CD4-positive, alpha-beta T cell treated with Interleukin-6 for 4 hours (primary cell): ENCODE measurements around the gene ARHGEF10L.

ENCODE experiments used
- DNase-seq: peaks from one replicate; pipeline ENCODE4 v3.0.0-alpha.2; 2020; ENCODE audit warnings: mixed read lengths

ARHGEF10L gene

DNA sequence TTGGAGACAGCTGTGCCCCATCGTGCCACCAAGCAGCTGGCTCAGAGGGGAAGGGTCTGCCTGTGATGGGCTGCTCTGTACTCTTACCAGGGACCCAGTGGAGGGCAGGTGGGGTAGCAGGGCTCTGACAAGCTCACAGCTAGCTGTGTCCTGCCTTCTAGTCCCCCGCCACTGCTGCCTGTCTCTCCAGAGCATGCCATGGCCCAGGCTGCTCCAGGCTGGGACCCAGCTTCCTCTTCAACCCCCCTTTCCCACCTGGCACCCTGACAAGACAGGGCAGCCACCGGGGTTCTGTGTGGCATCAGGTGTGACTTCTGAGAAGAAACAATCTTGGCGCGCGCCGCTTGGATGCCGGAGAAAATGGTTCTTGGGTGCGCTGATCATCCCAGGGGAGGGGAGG, 123.3 kb downstream of the ARHGEF10L start:
- no peak for DNase-seq

DNA sequence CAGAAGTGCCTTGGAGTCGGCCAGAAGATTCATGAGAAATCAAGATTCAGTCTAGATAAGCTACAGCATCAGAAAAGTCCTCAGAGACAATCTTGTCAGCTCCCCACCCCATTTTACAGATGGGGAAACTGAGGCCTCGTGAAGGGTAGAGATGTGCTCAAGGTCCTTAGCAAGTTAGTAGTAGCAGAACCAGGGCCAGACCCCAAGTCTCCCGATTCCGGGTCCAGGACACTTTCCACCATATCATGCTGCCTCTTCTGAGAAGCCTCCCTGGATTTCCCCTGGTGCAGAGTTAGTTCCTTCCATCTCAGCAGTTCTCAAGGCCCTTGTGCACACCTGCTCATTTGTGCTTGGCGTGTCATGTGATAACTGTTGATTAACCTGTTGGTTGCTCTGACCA, 124.1 kb downstream of the ARHGEF10L start:
- DNase-seq = no peak

DNA sequence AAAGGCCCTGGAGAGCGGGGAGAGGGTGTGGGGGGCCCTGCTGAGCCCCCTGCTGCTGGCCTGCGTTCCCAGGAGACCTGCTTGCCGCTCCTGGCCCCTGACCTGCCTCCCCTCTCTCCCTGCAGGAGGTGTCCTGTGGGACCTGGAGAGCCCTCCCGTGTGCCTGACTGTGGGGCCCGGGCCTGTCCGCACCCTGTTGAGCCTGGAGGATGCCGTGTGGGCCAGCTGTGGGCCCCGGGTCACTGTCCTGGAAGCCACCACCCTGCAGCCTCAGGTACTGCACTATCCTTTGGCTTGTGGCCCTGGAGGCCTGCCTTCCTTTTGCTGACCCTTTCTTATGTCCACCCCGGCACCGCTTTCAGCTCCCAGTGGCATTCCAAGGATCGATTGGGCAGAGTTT, 124.8 kb downstream of the ARHGEF10L start:
- DNase-seq = no peak

DNA sequence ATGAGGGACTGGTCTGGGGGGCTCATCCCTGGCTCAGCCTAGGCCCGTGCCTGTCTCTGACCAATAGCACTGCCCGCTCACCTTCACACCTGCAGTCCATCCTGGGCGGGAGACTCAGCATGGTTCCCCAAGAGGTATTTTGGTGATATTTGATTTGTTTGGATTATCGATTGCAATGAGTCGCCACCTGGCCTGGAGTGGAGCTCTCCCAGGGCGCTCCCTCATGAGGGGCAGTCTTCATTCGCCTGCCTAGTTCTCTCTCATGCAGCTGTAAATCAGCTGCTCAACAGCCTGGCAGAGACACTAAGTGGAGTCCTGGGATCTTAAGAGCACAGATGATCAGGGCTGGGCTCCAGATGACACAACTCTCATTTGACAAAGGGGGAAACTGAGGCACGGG, 125.6 kb downstream of the ARHGEF10L start:
- DNase-seq = no peak

DNA sequence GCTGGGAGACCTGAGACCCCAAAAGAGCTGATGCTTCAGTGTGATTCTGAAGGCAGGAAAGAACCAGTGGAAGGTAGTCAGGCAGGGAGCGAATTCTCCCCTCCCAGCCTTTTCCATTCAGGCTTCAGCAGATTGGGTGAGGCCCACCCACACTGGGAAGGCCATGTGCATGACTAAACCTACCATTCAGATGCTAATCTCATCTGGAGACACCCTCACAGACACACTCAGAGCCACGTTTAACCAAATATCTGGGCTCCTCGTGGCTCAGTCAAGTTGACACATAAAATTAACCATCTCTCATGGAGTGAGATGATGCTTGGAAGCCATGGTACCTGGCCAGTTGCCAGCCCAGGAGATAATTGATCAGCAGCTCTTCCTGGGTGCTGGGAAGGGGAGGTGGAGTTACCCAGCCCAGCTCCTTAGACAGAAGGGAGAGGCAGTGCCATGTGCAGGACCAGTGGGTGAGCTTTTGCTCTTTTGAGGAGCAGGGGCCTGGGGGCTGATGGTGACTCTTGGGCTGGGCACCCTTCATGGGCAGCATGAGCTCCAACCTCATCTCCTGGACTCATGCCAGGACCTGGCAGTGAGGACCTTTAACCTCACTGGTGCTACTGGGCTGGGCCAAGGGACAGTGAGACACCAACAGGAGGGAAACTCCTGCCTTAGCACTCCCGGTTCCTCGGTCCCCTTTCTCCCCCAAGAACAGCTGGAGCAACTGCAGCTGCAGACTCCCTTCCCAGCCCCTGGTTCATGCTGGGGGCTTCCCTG, 126.6 kb downstream of the ARHGEF10L start:
- no peak for DNase-seq

DNA sequence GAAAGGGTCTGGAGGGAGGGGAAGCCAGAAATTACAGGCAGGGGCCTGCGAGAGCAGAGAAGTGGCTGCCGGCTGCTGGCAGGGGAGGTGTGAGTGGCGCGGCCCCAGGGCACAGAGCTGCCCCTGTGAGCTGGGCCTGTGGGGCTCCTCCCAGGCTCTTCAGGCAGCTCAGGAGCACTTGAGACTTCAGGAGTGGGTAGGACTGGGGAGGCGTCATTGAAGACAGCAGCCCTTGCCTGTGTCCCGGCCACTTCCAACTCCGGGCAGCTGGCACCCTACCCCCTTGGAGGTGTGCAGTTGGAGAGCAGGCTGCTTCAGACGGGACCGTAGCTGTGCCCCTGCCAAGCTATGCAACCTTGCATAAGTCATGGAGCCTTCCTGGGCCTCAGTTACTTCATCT, 128.1 kb downstream of the ARHGEF10L start:
- no peak for DNase-seq

DNA sequence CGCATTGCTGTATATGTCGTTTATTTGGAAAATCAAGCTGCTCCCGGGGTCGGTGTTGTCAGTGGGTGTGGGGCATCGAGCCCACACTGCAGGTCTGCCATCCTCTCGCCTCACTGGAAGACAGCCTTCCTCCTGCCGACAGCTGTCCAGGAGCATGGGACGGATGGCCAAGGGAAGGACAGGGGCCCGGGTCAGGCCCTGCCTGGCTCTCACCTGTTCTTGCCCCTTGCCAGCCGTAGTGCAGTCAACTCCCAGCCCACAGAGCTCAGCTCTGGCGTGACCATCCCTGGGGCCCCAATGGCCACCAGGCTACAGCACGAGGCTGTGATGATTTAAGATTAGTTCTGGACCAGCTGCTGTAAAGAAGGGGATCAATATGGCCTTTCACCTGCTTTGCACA, 128.7 kb downstream of the ARHGEF10L start:
- no peak for DNase-seq

DNA sequence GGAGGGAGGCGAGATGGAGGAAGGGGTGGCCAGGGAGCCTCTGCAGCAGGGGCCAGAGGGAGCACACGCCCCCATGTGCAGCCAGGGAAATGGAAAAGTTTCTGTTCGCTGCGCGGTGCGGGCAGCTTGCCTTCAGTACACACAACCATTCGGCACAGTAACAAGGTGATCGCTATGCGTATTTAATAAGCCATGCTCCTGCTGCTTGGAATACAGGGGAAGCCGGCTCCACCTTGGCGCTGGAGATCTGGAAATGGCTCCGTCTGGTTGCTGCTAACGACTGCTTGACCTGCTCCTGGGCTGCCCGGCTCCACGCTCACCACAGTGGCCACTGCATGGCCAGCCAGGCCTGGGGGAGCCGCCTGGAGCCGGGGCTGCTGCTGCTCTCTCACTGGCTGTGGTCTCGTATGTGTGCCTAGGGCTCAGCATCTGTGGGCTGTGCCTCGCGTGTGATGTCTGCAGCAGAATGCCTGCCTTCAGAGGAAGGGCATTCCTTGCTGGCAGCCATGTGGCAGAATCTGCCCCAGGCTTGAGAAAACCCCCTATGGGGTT, 129.2 kb downstream of the ARHGEF10L start:
- no peak for DNase-seq

DNA sequence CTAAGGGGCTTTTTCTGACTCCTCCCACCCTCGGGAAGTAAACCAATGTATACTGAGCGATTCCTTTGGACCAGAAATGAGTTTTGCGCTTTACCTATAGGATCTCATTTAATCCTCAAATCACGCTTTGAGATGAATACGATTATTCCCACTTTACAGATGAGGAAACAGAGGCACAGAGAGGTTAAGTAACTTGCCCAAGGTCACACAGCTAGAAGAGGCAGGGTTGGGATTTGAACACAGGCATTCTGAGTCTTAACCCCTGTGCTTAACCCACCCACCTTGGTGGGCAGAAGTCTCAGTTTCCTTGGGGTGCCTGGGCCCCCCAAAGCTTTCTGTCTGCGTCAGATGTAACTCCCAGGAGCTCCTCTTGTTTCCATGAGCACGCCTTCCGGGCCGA, 129.8 kb downstream of the ARHGEF10L start:
- DNase-seq = no peak

DNA sequence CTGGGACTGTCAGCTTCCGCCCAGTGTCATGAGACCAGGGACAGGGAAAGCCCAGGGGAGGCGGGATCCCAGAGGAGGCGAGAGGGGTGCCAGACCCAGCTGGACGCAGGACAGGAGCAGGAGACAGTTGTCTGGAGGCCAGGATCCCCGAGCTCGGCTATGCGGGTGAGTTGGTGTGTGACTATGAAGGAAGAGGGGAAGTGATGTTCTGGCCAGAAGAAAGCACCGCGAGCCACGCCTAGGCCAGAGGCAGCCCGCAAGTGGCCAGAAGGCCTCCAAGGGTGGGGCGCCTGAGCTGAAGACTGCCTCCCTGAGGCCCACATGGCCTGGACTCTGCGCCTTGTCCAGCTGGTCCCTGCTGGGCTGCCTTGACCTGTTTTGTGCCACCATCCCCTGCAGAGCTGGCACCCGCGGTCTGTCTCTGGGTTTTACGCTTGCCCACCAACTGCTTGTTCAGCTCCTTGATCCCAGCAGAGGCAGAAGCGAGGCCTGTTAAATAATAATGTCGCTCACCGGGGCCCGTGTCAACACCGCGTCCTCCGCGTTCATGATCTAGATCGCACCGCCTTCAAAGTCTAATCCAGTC, 130.5 kb downstream of the ARHGEF10L start:
- no peak for DNase-seq

DNA sequence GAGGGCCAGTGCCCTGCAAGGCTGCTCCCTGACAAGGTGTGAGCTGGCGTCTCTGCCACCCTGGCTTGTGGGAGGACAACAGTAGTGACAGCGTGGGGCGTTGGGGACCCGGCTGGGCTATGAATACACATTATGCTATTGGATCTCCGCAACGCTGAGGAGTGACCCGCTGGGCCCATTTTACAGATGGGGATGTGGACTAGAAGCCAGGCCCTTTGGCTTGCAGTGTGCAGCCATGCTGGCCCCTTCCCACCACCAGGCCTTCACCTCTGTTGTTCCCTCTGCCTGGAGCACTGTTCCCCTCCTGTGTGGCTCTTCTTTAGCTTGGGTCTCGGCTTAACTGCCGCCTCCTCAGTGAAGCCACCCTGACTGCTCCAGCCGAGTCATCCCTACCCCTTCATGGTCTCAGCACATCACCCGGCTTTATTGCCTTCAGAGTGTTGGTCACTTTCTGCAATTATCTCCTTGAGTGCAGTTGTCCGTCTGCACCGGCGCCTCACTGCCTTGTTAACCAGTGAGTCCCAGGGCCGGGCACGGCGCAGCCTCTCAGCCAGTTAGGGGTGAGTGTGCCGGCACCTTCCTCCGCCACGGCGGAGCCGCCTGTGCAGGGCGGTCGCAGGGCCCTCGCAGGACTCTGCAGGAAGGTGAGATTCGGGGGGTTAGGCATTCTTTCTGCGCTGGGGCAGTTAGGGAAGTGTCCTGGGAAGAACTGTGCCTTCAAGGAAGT, 131.3 kb downstream of the ARHGEF10L start:
- DNase-seq = no peak

DNA sequence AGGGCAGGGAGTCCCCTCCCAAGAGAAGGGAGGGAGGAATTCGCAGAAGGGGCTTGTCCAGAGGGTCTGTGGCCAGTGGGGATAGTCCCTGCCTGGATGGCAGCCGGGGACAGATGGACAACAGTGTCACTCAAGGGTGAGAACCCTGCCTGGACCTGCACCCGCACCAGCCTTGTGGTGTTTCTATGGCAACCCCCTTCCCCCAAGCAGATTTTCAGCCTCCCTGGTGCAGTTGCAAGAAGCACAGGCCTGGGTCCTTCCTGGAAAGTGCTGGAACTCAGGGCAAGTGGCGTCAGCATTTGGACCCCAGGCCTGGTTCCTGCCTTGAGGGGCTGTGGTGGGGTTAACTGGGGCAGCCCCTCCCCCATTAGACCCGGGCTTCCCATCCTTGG, 131.8 kb downstream of the ARHGEF10L start:
- DNase-seq = no peak

DNA sequence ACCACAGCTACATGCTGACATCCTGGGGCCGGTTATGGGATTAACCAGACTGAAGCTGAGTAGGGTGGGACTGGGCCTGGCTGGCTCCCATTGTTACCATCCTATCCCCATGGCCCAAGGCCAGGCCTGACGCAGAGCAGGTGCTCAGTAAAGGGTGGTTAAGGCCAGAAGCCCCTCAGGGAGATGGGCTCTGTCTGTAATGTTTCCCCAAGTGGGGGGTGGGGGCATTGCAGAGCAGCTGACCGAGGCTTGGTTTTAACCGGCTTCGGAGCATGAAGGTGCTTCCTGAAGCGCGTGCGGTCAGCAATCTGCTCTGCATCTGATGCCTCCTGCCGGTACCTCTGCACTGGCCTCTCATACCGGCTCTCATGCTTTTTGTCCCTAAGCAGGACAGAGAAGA, 132.2 kb downstream of the ARHGEF10L start:
- no peak for DNase-seq

DNA sequence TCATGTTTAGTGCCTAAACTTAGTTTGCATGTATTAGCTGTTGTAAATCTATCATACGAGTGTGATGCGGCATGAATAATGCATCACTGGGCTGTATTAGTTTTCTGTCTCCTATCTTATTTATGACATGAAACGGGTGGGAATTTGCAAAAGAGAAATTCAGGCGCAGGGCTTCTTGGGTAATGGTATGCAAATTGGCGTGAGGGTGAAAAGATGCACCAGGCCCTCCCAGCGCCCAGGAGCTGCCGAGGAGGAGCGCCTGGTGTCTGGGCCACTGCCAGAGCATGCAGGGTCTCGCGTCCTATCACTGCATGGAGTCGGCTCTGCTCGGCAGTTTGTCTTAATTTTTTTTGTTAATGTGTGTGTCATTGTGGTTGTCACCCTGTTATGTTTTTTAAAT, 132.7 kb downstream of the ARHGEF10L start:
- DNase-seq = no peak

DNA sequence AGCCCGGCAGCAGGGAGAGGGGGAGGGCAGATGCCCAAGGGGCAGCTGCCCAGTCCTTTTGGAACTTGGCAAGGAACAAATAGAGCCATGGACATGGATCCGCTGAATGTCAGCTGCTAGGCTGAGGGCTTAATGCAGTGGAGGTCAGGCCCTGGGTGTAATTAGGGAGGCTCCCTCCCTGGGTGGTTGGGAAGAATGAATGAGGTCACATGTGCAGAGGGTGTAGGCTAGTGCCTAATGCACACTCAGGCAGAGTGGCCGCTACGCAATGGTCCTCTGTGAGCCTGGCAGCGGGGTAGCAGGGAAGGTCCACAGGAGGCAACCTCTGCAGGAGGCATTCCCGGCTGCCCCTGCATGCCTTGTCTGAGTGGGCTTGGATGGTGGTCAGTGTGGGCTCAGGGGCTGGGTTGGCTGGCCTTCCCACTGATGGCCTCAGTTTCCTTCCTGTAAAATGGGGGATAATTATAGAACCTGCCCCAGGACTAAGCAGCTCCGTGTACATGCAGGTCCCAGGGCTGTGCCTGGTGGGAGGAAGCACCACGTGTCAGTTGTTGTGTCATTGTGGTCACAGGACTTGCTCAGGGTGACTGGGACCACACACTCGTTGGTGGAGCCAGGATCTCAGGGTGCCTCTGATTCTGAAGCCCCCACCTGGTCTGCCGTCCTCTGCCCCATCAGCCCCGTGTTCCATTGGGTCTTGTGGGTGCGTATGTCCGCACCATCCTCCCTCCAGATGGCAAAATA, 134.0 kb downstream of the ARHGEF10L start:
- no peak for DNase-seq

DNA sequence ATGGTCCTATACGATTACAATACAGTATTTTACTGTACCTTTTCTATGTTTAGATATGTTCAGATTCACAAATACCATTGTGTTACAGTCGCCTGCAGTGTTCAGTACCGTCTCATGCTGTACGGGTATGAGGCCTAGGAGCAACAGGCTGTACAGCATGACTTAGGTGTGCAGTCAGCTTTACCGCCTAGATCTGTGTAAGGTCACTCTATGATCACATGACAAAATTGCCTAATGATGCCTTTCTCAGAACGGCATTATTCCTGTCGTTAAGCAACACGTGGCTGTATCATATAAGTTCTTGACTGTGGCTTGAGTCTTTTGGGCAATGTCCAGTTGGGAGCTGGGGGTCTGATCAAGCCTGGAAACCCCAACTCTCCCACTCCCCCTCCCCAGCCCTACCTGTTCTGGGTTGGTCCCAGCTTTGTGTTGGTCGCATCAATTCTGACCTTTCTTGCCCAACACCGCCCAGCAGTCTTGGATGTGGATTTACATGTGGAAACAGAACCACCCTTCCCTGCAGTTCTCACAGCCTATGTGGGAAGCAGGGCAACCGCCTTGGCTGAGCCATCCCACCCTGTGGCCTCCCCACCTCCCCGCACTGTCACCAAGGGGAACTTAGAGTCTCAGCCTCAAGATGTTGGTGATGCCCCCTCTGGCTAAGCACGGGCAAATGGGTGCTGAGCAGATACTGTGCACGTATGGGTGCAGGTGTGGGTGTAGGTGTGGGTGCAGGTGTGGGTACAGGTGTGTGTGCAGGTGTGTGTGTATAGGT, 135.4 kb downstream of the ARHGEF10L start:
- no peak for DNase-seq

DNA sequence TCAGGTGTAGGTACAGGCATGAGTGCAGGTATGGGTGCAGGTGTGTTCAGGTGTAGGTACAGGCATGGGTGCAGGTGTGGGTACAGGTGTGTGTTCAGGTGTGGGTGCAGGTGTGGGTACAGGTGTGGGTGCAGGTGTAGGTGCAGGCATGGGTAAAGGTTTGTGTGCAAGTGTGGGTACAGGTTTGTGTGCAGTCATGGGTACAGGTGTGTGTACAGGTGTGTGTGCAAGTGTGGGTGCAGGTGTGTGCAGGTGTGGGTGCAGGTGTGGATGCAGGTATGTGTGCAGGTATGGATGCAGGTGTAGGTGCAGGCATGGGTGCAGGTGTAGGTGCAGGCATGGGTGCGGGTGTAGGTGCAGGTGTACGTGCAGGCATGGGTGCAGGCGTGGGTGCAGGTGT, 136.2 kb downstream of the ARHGEF10L start:
- DNase-seq = no peak

DNA sequence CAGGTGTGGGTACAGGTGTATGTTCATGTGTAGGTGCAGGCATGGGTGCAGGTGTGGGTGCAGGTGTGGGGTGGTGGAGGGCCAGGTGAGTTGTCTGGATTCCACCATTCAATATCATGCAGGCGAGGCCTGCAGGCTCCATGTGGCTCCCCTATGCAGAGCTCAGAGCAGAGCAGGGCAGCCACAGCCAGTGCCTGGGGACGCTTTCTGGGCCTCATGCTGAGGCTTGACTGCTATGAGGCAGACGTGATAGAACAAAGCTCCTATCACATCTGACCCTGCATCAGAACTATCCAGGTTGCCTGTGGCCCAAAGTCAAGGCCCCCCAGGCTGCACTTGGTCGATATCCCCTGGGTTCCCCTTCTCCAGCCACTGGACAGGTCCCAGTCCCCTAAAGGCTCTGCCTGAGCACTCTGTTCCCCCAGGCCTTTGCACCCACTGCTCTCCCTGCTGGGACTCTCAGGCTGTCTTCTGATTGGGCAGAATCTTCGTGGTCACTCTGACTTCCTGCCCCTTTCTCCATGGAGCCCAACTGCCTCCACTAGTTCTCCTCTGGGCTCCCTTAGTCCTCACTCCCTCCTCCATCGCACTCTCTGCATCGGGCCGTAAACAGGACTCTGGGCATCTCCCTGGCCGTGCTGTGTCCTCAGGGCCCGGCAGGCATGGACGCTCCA, 137.0 kb downstream of the ARHGEF10L start:
- DNase-seq = no peak

DNA sequence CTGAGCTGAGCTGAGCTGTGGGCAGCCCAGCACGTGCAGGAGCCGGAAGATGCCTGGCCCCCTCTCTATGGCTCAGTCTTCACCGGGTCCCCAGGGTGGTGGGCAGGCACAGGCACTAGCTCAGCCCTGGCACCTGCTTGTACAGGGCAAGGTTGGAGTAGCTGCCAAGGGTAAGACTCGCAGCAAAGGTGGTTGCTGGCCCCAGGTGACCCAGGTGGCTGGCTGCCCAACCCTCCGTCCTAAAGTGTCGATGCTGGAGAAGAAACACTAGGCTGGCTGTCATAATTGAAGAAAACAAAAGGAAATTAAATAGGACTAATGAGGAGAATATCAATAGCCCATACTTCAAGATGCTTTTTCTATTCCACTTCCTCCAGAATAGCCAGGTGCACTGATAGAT, 138.5 kb downstream of the ARHGEF10L start:
- no peak for DNase-seq

DNA sequence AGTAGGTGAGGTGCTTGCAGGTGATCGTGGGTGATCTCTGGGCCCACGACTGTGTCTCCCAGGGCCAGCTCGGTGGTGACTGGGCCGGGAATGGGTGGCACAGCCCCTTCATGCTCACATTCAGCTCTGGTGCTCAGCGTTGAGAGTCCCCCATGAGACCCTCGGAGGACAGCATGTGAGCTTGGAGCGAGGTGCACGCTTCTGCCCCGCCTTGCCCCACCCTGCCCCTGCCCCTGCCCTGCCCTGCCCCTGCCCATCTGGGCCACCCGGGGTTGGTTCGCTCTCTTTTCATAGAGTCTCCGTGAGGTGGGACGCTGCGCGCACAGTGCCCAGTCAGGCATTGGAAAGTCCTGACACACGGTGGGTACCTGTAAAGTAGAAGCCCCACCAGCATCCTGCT, 140.4 kb downstream of the ARHGEF10L start:
- no peak for DNase-seq

DNA sequence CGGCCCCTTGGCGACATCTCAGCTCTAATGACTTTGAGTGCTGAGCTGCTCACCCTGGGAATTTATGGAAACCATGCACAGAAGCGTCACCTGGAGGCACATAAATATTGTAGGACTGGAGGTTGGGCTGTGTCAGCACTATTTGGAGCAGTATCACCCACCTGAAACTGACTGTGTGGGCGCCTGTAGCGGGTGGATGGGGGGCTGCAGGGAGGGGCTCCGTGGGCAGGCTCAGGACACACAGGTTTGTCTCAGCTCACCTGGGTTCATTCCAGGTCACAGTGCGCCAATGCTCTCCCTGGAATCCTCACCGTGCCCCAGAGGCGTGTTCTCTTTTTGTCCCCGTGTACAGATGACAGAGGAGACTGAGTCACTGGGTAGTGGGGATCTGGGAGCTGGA, 140.8 kb downstream of the ARHGEF10L start:
- no peak for DNase-seq

DNA sequence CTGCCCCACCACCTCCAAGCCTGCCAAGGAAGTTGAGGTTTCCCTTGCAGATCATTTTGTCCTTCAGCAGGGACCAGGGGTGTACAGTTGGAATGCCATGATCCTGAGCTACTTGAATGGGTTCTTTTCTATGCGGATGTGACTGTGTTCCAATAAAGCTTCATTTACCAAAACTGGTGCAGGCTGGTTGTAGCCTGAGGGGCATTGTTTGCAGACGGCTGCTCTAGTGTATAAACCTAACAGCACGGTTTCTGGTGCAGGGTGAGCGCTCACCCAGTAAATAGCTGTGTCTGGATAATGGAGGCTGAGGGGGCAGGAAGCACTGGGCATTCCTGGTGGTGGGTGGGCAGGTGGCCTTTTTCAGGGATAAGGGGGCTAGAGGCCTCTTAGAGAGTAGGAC, 142.9 kb downstream of the ARHGEF10L start:
- no peak for DNase-seq
